HepG2 (cell line): Measurements from ENCODE around the gene COPS4. TPM values are rescaled to one million over a fixed set of nuclear protein-coding genes. Genes with fewer than 3 reads are reported as not detected.
A peak's percentile ranks its signal among the peaks of the same experiment; 100 is the strongest.
"Not testable (repeated sequence)": the region's sequence is repeated elsewhere in the genome, so short reads cannot be mapped to it uniquely, and the experiment has no call there.

Experiments
- ATAC-seq: fragments of 200-7000 bp; cut with Tn5 transposase; 3 replicates; pipeline ENCODE4 v1.9.1; 2020; ENCODE audit warnings: mild to moderate bottlenecking, moderate library complexity
- BruUV-seq: library from RNA; stranded (reverse); fragments of 400-500 nt; replicated peaks from 2 replicates; lab custom pipeline; 2021; lab: Mats Ljungman, UMichigan
- CTCF ChIA-PET: fragments of 300-600 bp; formaldehyde crosslinking; extraction: SDS; loops from one replicate; lab custom pipeline; 2021; ENCODE audit warnings: low total read pairs, inconsistent platforms, low intra/inter-chr PET ratio; lab: Yijun Ruan, JAX
- POLR2A ChIA-PET: fragments of 350-600 bp; sonication (Branson Sonifier 250); formaldehyde crosslinking; loops from one replicate; lab custom pipeline; 2020; ENCODE audit warnings: antibody characterized with exemption, inconsistent platforms; lab: Yijun Ruan, JAX
- DNase-seq: peaks from one replicate; pipeline ENCODE4 v3.0.0-alpha.2; 2015; ENCODE audit warnings: low spot score
- FAIRE-seq: peaks from 3 replicates; lab custom pipeline; 2011; peaks lifted over from hg19 to GRCh38; lab: Jason Lieb, UNC
- H2AFZ ChIP-seq: one replicate; pipeline ENCODE4 v1.6.1; 2011; ENCODE audit warnings: low read length, inconsistent platforms
- H3K27ac ChIP-seq: fragments of 300-600 bp; 3 replicates; pipeline ENCODE4 v1.8.0; 2011; ENCODE audit warnings: mixed run types, mild to moderate bottlenecking, mixed read lengths, low read length, inconsistent platforms; ENCODE audit not compliant: insufficient read depth; ENCODE audit errors: extremely low read length
- H3K27me3 ChIP-seq, 2 experiments: fragments of 200-600 bp in 1 of 2; 2 replicates in 1 of 2; 3 replicates in 1 of 2; pipeline versions ENCODE4 v1.6.0 to v1.8.0; 2011; ENCODE audit warnings: low read length in 2 of 2, mild to moderate bottlenecking in 2 of 2, moderate library complexity in 2 of 2, inconsistent platforms in 1 of 2; ENCODE audit not compliant: insufficient read depth in 2 of 2, control insufficient read depth in 1 of 2
- H3K36me3 ChIP-seq, 2 experiments: fragments of 200-600 bp in 1 of 2; replicated peaks in 1 of 2; 2 replicates in 1 of 2; 3 replicates in 1 of 2; pipeline versions ENCODE4 v1.5.1 to v1.8.0; 2011; ENCODE audit warnings: low read length in 2 of 2, inconsistent platforms in 1 of 2; ENCODE audit not compliant: insufficient read depth in 2 of 2, control insufficient read depth in 1 of 2
- H3K4me1 ChIP-seq: 2 replicates; pipeline ENCODE4 v1.5.1; 2012; ENCODE audit warnings: low read length, inconsistent platforms; ENCODE audit not compliant: insufficient read depth
- H3K4me2 ChIP-seq: 2 replicates; pipeline ENCODE4 v1.6.0; 2011; ENCODE audit warnings: low read depth, low read length, inconsistent platforms
- H3K4me3 ChIP-seq, 3 experiments: fragments of 200-600 bp in 1 of 3; sonication (generic), shearing (Covaris generic) in 1 of 3; replicated peaks in 1 of 3; 2 replicates each; pipeline ENCODE4 v1.5.1; 2011 to 2016; ENCODE audit warnings: low read length in 3 of 3, inconsistent platforms in 2 of 3, low read depth in 2 of 3, mild to moderate bottlenecking in 2 of 3, control low read depth in 1 of 3, mixed read lengths in 1 of 3; ENCODE audit not compliant: insufficient read depth in 1 of 3
- H3K79me2 ChIP-seq: one replicate; pipeline ENCODE4 v1.6.1; 2011; ENCODE audit warnings: low read length, inconsistent platforms; ENCODE audit not compliant: insufficient read depth
- H3K9ac ChIP-seq: 2 replicates; pipeline ENCODE4 v1.6.0; 2011; ENCODE audit warnings: mild to moderate bottlenecking, low read depth, low read length, inconsistent platforms; ENCODE audit not compliant: insufficient read depth
- H3K9me3 ChIP-seq: 2 replicates; pipeline ENCODE4 v1.5.1; 2012; ENCODE audit warnings: mild to moderate bottlenecking, low read length
- H4K20me1 ChIP-seq: 2 replicates; pipeline ENCODE4 v1.6.0; 2011; ENCODE audit warnings: inconsistent platforms, mild to moderate bottlenecking, low read length, moderate library complexity; ENCODE audit not compliant: insufficient read depth
- ATF7 ChIP-seq, 2 experiments: fragments of 450-650 bp in 1 of 2; sonication (generic) in 1 of 2; formaldehyde crosslinking in 1 of 2; IDR thresholded peaks; 2 replicates each; pipeline versions ENCODE4 v1.4.0 to v1.6.1; 2016 to 2020; ENCODE audit warnings: antibody characterized with exemption in 1 of 2, mild to moderate bottlenecking in 1 of 2, missing genetic modification reagents in 1 of 2
- CBX2 ChIP-seq, 2 experiments: fragments of 200-600 bp in 1 of 2; sonication (generic); formaldehyde crosslinking in 1 of 2; IDR thresholded peaks; 2 replicates each; pipeline versions ENCODE4 v1.7.0 to v1.8.1; 2018 to 2022; ENCODE audit warnings: low read depth in 2 of 2, low read length in 1 of 2, mild to moderate bottlenecking in 1 of 2, missing genetic modification reagents in 1 of 2
- DMAP1 ChIP-seq: IDR thresholded peaks from 2 replicates; pipeline ENCODE4 v1.6.1; 2016
- RNF2 ChIP-seq: fragments of 450-650 bp; conservative IDR thresholded peaks from 2 replicates; pipeline ENCODE4 v1.6.1; 2016; ENCODE audit warnings: low read depth
- STAG1 ChIP-seq: sonication (generic); formaldehyde crosslinking; IDR thresholded peaks from 2 replicates; pipeline ENCODE4 v1.4.0; 2020; ENCODE audit warnings: missing genetic modification reagents
- ZBTB7A ChIP-seq: sonication (generic); formaldehyde crosslinking; IDR thresholded peaks from 2 replicates; pipeline ENCODE4 v1.8.0; 2022; ENCODE audit warnings: mild to moderate bottlenecking, missing genetic modification reagents
- ZFP82 ChIP-seq: sonication (generic); formaldehyde crosslinking; IDR thresholded peaks from 2 replicates; pipeline ENCODE4 v1.5.1; 2020; ENCODE audit warnings: mild to moderate bottlenecking, missing genetic modification reagents, borderline replicate concordance
- ZNF337 ChIP-seq: sonication (generic); formaldehyde crosslinking; IDR thresholded peaks from 2 replicates; pipeline ENCODE4 v1.5.1; 2020; ENCODE audit warnings: missing genetic modification reagents, low read depth, mild to moderate bottlenecking, borderline replicate concordance
- ZNF441 ChIP-seq: sonication (generic); formaldehyde crosslinking; IDR thresholded peaks from 2 replicates; pipeline ENCODE4 v1.7.0; 2021; ENCODE audit warnings: missing genetic modification reagents, borderline replicate concordance
- WGBS: methylation state at CpG from one replicate; pipeline ENCODE4 v1.1.6; 2017; ENCODE audit warnings: low lambda C conversion rate; 5-methylcytosine and 5-hydroxymethylcytosine counted together
- in situ Hi-C: cut with HindIII; loops from 2 replicates; pipeline ENCODE4 v1.10.0; 2017; ENCODE audit warnings: low pct_unique_long_range_greater_than_20kb; ENCODE audit not compliant: extremely low pct_ligation_motif_present
- intact Hi-C: fragments of 100-400 bp; cut with micrococcal nuclease; formaldehyde crosslinking; loops from one replicate; pipeline ENCODE4 v1.10.0; 2022; ENCODE audit not compliant: unreplicated experiment
- polyA plus RNA-seq, 8 experiments: library from polyadenylated mRNA; depleted of rRNA in 3 of 8; stranded (reverse) in 7 of 8; unstranded in 1 of 8; fragments of >200 nt; fragmentation: Illumina TruSeq in 4 of 8; extraction: Trizol in 4 of 8; gene quantifications; 2 replicates each; pipeline versions ENCODE4 v1.2.1 to v1.2.3, GENCODE V29; 2011 to 2016; ENCODE audit warnings: low read depth in 4 of 8, missing spikeins in 1 of 8, mixed read lengths in 1 of 8; ENCODE audit not compliant: insufficient read depth in 1 of 8
- total RNA-seq, 5 experiments: library from RNA; depleted of rRNA; stranded (reverse); fragments of >200 nt; fragmentation: Illumina TruSeq; extraction: Trizol; gene quantifications; 2 replicates each; pipeline ENCODE4 v1.2.3, GENCODE V29; 2016; ENCODE audit warnings: low read depth in 1 of 5

Gene COPS4
- total and polyA plus RNA-seq, 2 of the 13 experiments (the other 11 are each of a cell fraction or from before 2014, with no cell fraction given), result 28.8 to 52.5 TPM

DNA sequence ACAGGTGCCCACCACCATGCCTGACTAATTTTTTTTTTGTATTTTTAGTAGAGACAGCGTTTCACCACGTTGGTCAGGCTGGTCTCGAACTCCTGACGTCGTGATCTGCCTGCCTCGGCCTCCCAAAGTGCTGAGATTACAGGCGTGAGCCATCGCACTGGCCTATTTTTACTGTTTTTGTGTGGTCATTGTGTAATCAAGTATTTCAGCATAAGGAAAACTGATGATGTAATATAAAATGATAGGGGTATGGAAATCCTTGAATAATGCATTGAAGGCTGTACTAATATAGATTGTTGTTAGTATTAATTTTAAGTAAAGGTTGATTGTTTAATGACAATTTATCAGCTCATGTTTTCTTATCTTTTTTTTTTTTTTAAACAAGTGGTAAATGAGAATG is 13.8 kb downstream of the COPS4 start:
- H3K79me2 ChIP-seq; H4K20me1 ChIP-seq; H3K27ac ChIP-seq; FAIRE-seq; H3K4me1 ChIP-seq; in situ Hi-C loops; DNase-seq; H3K9me3 ChIP-seq; H2AFZ ChIP-seq; ATAC-seq; BruUV-seq; H3K4me2 ChIP-seq; H3K9ac ChIP-seq; H3K27me3 ChIP-seq; intact Hi-C loops; CTCF ChIA-PET; H3K4me3 ChIP-seq; POLR2A ChIA-PET; TF ChIP-seq ATF7 (CRISPR knock-in tag; IDR thresholded peaks at IDR 0.05): not testable (repeated sequence)
- TF ChIP-seq ATF7 (IDR thresholded peaks at IDR 0.05), result peak; percentile 62; the same call in 1 of the 2 replicates
- peaks cover 7 to 40% of the 10 kb centered on the region in 2 experiments; a peak in 4 of 5 replicates for H3K36me3 ChIP-seq
- 97% methylated on average over 8 of the region's 8 CpGs for WGBS

DNA sequence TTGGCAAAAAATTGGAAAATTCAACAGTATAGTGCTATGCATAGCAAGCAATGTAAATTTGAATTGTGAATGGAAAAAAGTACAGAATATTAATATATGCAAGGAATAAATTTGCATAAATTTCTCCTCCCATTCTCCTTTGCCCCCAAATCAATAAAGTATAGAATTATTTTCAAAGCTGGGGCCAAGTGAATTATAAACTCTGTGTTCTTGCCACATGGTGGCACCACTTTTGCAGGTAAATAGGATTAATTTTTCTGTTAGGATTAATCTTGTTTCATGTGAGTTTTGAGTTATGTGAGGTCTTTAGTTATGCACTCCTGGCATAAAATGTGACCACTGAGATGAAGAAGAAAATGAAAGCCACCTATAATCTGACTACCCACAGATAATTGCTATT is 19.9 kb downstream of the COPS4 start:
- no peaks in the 10 kb centered on the region; a peak in 1 of 5 replicates for H3K27me3 ChIP-seq
- no peak overlapping the region for H3K9ac ChIP-seq
- no peaks in the 10 kb centered on the region for H3K9me3 ChIP-seq
- H3K79me2 ChIP-seq, result no peaks in the 10 kb centered on the region
- ChIA-PET CTCF (interaction anchor here (1.1 kb wide), 1 partner anchor 206 kb away, joined by 3 read pairs; no protein-coding TSS in a partner anchor), POLR2A (no interaction called here)
- no TSS peak for BruUV-seq
- in situ Hi-C loops, result no loop called here
- H3K4me3 ChIP-seq, result no peak overlapping the region
- DNase-seq (no peak), FAIRE-seq (no peak), ATAC-seq (no peak)
- no peaks in the 10 kb centered on the region for H4K20me1 ChIP-seq
- intact Hi-C loops, result loop anchor here (5.0 kb wide), 1 partner anchor 207 kb away; no protein-coding TSS in a partner anchor
- peaks cover 7 to 40% of the 10 kb centered on the region in 2 experiments; a peak in 3 of 5 replicates for H3K36me3 ChIP-seq
- no peak overlapping the region for H3K27ac ChIP-seq
- no peaks in the 10 kb centered on the region for H3K4me1 ChIP-seq
- H3K4me2 ChIP-seq, result no peak overlapping the region
- TF ChIP-seq CBX2 (IDR thresholded peaks at IDR 0.05; ENCODE audit: low read depth, low read length), result no peak
- no peak for TF ChIP-seq CBX2 (CRISPR knock-in tag; IDR thresholded peaks at IDR 0.05; ENCODE audit: low read depth)
- no peak for TF ChIP-seq ZNF337
- TF ChIP-seq ZBTB7A, result no peak
- no peak for TF ChIP-seq ZNF441 (CRISPR knock-in tag)
- no peak for TF ChIP-seq RNF2
- peak; percentile 40 for TF ChIP-seq STAG1 (CRISPR knock-in tag)
- no peak for TF ChIP-seq DMAP1
- no peak for TF ChIP-seq ZFP82 (CRISPR knock-in tag)
- H2AFZ ChIP-seq, result no peak overlapping the region
